ENCODE results near the gene HSPA8.
"Not testable (repeated sequence)": the region's sequence is repeated elsewhere in the genome, so short reads cannot be mapped to it uniquely, and the experiment has no call there.

Gene HSPA8

GRCh38 chr11:123072762-123073161 is 10.8 kb upstream of the HSPA8 start:
- no peak for DNase-seq (ENCODE audit: low read depth in 3 of 3, low spot score in 1 of 3)

DNA sequence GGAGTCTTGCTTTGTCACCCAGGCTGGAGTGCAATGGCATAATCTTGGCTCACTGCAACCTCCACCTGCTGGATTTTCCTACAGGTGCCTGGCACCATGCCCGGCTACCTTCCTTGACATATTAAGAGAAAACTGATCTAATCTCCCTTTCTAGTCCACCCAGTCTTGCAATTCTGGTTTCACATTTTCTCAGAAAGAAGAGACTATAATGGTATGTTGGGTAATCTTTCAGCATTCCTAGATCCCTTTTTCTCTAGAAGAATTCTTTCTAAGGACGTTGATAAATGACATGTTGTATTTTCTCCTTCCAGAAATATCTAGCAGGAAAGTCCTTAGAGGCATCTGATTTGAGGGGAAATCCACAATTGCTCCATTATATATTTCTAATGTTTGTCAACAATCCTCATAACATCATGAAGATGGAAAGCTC is 10.4 kb upstream of the HSPA8 start:
- no peak for DNase-seq (ENCODE audit: low read depth in 3 of 3, low spot score in 1 of 3)

- DNase-seq (ENCODE audit: low read depth in 3 of 3, low spot score in 1 of 3), result no peak
Measured at GRCh38 chr11:123069908-123070821, 8.2 kb upstream of the HSPA8 start.

DNA sequence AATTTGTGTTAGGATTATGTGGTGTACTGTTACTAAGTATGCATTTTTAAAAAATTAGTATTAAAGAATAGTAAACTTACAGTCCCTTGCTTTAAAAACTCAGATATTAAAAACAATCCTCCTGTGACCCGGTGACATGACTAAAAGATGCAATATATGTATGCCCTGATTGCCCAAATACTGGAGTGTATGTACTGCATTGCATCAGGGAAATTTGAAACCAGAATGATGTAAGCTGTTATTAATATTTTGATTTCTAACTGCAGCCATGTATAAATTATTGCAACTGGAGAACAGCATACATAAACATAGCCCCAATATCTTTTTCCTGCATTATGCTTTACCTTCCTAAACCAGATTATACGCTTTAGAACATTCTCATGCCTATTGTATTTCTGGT is 3.7 kb upstream of the HSPA8 start:
- no peak for DNase-seq (ENCODE audit: low read depth in 3 of 3, low spot score in 1 of 3)

- no peak for DNase-seq (ENCODE audit: low read depth in 3 of 3, low spot score in 1 of 3)
Measured at GRCh38 chr11:123063826-123064657, 2.1 kb upstream of the HSPA8 start.

- DNase-seq (ENCODE audit: low read depth in 3 of 3, low spot score in 1 of 3), result no peak
Measured at GRCh38 chr11:123062892-123063825, 1.2 kb upstream of the HSPA8 start.

DNA sequence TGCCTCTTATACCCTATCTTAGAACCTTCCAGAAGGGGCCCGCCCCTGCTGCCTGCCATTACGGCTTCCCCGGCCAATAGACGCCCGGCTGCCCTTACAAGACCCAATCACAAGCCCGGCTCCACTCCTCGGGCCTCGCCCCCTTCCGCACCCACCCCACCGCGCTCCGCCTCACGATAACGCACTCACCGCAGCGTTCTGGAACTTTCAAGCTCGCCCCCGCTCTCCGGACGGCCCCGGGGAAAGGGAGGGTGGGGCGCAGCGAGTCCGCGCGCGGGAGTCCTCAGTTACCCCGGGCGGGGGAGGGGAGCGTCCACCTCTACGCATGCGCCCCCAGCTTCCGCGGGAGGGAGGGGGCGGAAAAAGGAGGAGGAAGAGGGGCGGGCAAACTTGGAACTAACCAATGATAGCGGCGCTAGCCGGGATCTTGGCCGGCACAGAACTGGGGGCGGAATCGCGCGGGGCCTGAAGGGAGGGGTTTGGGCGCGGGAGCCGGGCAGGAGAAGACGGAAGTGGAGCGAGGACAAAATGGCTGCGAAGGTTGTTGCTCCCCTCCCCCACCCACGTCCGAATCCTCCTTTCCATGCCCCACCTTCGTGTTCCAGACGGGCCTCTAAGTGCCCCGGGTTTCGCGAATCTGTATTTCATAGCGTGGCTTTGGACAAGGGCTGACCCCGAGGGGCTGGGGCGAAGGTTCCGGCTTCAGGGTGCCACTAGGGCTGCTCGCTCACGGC is 389 bp upstream of the HSPA8 start:
- peak; percentile 98 to 99 (median 99) for DNase-seq (ENCODE audit: low read depth in 3 of 3, low spot score in 1 of 3)

DNA sequence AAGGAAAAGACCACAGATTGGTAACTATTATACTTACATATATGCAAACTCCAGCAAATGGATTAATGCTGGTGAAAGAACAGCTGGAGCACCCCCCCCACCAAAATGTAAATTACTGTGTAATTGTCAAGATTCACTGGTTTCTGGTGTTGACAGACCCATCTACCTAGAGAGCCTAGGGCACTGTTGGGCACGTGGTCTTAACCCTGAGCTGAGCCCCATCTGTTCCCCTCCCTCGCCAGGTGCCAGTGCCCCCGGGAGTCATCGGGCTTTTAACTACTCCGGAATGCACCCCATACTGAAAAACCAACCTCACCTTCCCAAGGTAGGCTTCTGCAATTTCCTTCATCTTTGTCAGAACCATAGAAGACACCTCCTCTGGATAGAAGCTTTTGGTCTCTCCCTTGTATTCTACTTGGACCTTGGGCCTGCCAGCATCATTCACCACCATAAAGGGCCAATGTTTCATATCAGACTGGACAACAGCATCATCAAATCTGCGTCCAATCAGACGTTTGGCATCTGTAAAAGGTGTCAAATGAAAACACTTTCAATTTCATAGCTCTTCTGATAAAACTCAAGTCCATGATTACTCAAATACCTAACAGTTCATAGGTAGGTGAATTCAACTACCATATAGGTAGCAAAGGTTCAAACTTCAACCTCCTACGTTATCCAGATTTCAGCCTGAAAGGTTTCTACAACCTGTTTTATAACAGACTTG is 1.5 kb downstream of the HSPA8 start:
- DNase-seq (ENCODE audit: low read depth in 3 of 3, low spot score in 1 of 3), result no peak

DNA sequence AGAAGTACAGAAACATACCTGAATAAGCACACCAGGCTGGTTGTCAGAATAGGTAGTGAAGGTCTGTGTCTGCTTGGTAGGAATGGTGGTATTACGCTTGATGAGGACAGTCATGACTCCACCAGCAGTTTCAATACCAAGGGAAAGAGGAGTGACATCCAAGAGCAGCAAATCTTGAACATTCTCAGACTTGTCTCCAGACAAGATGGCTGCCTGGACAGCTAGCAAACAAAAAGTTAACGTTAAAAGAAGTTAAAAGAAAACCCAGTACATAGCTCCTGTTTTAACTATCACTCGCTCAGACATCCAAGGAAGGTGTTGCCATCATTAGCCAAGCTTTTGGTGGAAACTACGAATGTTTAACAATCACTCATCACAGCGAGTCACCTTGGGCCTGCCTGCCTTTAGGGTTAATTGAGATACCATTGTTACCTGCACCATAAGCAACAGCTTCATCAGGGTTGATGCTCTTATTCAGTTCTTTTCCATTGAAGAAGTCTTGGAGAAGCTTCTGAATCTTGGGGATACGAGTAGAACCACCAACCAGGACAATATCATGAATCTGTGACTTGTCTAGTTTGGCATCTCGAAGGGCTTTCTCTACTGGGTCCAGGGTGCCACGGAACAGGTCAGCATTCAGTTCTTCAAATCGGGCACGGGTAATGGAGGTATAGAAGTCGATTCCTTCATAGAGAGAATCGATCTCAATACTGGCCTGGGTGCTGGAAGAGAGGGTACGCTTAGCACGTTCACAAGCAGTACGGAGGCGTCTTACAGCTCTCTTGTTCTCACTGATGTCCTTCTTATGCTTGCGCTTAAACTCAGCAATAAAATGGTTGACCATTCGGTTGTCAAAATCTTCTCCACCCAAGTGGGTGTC is 2.7 kb downstream of the HSPA8 start:
- not testable (repeated sequence) for DNase-seq (ENCODE audit: low read depth in 3 of 3, low spot score in 1 of 3)

DNA sequence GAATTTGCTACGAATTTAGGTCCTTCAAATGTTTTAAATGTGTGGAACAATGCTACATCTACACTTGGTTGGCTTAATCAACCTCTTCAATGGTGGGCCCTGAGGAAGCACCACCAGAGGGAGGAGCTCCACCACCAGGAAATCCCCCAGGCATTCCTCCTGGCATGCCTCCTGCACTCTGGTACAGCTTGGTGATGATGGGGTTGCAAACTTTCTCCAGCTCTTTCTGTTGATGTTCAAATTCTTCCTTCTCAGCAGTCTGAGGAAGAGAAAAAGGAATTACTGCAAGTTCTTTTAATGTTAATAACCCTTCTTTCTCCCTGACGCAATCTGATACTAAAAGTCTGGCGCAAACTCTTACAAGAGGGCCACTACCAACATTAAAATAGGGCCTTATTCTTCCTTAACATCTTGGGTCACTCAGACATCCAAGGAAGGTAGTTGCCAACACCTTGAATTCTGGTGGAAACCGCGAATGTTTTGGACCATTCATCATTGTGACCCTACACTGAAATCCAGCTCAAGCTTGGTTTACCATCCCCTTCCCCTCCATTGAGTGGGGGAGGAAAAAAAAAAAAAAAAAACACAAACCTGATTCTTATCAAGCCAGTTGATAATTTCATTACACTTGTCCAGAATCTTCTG is 4.2 kb downstream of the HSPA8 start:
- no peak for DNase-seq (ENCODE audit: low read depth in 3 of 3, low spot score in 1 of 3)

DNA sequence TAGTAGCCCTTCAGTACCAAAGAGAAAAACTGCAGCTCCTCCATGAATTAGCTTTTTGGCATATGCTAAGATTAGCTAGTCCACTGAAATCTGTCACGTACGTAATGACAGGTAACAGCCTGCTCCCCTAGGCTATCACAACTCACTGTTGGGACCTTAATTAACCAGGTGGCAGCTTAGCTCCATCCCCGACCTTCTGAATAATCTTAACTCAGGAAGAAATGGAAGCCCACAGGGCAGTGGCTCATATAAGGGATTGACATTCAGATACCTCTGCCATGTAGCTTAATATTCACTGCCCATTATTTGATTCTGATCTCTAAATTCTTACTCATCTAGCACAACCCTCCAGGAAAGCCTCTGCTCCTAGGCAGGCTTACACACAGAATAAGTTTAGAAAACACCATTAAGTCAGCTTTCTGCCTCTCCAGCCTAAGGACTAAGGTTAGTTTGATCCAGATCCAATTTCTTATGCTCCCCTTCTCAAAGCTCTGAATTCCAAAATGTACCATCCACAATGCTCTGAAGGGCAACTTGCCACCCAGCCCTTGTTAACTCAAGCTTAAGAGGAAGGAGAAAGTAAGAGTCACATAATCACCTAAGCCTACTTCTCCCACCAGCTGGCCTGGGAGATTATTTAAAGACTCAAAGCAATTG is 5.0 kb downstream of the HSPA8 start:
- DNase-seq (ENCODE audit: low read depth in 3 of 3, low spot score in 1 of 3), result no peak

DNA sequence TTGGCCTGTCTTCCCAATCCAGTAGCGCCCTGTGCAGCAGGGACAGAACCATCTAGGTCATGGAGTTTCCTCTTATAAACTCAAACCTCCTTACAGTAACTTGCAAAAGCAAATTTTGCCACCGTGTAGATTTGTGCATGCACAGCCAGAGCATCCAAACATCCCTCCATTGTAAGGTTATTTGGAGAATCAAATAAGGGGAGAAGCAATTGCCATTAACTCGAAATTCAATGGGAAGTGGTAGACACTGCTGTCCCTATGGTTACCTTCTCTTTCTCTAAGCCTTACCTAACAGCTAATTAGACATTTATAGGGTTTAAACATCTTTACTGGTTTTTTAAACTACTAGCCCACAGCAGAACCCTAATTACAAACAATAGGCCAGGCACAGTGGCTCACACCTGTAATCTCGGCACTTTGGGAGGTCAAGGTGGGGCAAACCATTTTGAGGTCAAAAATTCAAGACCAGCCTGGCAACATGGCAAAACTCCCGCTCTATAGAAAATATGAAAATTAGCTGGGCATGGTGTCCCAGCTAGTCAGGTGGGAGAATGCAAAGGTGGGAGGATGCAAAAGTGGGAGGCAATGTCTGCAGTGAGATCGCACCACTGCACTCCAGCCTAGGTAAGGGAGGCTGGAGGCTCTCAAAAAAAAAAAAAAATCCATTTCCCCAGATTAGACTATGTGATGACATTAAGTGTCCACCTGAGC is 6.6 kb downstream of the HSPA8 start:
- no peak for DNase-seq (ENCODE audit: low read depth in 3 of 3, low spot score in 1 of 3)

GRCh38 chr11:123054301-123055065 is 7.5 kb downstream of the HSPA8 start:
- no peak for DNase-seq (ENCODE audit: low read depth in 3 of 3, low spot score in 1 of 3)

GRCh38 chr11:123052901-123053721 is 8.8 kb downstream of the HSPA8 start:
- no peak for DNase-seq (ENCODE audit: low read depth in 3 of 3, low spot score in 1 of 3)

DNA sequence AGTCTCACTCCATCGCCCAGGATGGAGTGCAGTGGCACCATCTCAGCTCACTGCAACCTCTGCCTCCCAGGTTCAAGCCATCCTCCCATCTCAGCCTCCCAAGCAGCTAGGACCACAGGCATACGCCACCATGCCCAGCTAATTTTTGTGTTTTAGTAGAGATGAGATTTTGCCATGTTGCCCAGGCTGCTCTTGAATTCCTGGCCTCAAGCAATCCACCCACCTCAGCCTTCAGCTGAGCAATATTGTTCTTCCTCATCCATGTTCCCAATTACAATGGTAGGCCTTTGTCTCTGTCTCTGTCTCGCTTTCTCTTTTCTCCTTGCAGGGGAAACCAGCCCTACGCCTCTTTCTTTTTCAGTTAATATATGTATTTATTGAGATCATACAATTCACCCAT is 10.3 kb downstream of the HSPA8 start:
- no peak for DNase-seq (ENCODE audit: low read depth in 3 of 3, low spot score in 1 of 3)

Measured in stimulated activated CD4-positive, alpha-beta T cell treated with anti-CD3 and anti-CD28 coated beads, TNF-alpha, amount 100 ng/mL, for 1 hour (primary cell).